Astrocyte (in vitro differentiated cells and primary cell): Measurements from ENCODE around the gene IGF2R. TPM values are rescaled to one million over a fixed set of nuclear protein-coding genes. Genes with fewer than 3 reads are reported as not detected.

Experiments
- DNase-seq: peaks from one replicate; pipeline ENCODE4 v3.0.0-alpha.2; 2010; ENCODE audit warnings: low read depth
- FAIRE-seq: peaks from 2 replicates; lab custom pipeline; 2011; peaks lifted over from hg19 to GRCh38; lab: Jason Lieb, UNC
- H2AFZ ChIP-seq: 2 replicates; pipeline ENCODE4 v1.6.0; 2012; ENCODE audit warnings: low read depth, low read length, inconsistent platforms
- H3K27ac ChIP-seq: 2 replicates; pipeline ENCODE4 v1.5.1; 2011; ENCODE audit warnings: low read depth, low read length, inconsistent platforms
- H3K27me3 ChIP-seq: 2 replicates; pipeline ENCODE4 v1.6.0; 2011; ENCODE audit warnings: low read length, inconsistent platforms; ENCODE audit not compliant: insufficient read depth
- H3K36me3 ChIP-seq: 2 replicates; pipeline ENCODE4 v1.5.1; 2011; ENCODE audit warnings: low read length, inconsistent platforms; ENCODE audit not compliant: insufficient read depth
- H3K4me1 ChIP-seq: 2 replicates; pipeline ENCODE4 v1.5.1; 2011; ENCODE audit warnings: low read length, inconsistent platforms; ENCODE audit not compliant: insufficient read depth
- H3K4me2 ChIP-seq: 2 replicates; pipeline ENCODE4 v1.6.0; 2012; ENCODE audit warnings: low read length, inconsistent platforms
- H3K4me3 ChIP-seq: 2 replicates; pipeline ENCODE4 v1.5.1; 2011; ENCODE audit warnings: low read depth, mild to moderate bottlenecking, low read length, inconsistent platforms; ENCODE audit not compliant: insufficient read depth
- H3K79me2 ChIP-seq: 2 replicates; pipeline ENCODE4 v1.6.0; 2012; ENCODE audit warnings: mild to moderate bottlenecking, low read length, inconsistent platforms; ENCODE audit not compliant: insufficient read depth
- H3K9ac ChIP-seq: 2 replicates; pipeline ENCODE4 v1.6.0; 2012; ENCODE audit warnings: mild to moderate bottlenecking, low read length, inconsistent platforms
- H3K9me3 ChIP-seq: 2 replicates; pipeline ENCODE4 v1.5.1; 2012; ENCODE audit warnings: low read depth, mild to moderate bottlenecking, low read length, inconsistent platforms; ENCODE audit not compliant: insufficient read depth
- H4K20me1 ChIP-seq: 2 replicates; pipeline ENCODE4 v1.6.0; 2012; ENCODE audit warnings: low read length, inconsistent platforms; ENCODE audit not compliant: insufficient read depth
- H3K27ac Mint-ChIP-seq: one replicate; pipeline ENCODE4 v1.8.0; 2021; ENCODE audit warnings: mild to moderate bottlenecking, mixed read lengths; ENCODE audit not compliant: unreplicated experiment
- H3K27me3 Mint-ChIP-seq: one replicate; pipeline ENCODE4 v1.8.0; 2021; ENCODE audit warnings: low read depth, mixed read lengths; ENCODE audit not compliant: unreplicated experiment
- H3K36me3 Mint-ChIP-seq: one replicate; pipeline ENCODE4 v1.8.0; 2021; ENCODE audit warnings: low read depth, mixed read lengths; ENCODE audit not compliant: unreplicated experiment
- H3K4me1 Mint-ChIP-seq: one replicate; pipeline ENCODE4 v1.8.0; 2021; ENCODE audit warnings: low read depth, mixed read lengths; ENCODE audit not compliant: unreplicated experiment
- H3K4me3 Mint-ChIP-seq: one replicate; pipeline ENCODE4 v1.8.0; 2021; ENCODE audit warnings: mild to moderate bottlenecking, moderate library complexity, mixed read lengths; ENCODE audit not compliant: unreplicated experiment
- H3K9me3 Mint-ChIP-seq: one replicate; pipeline ENCODE4 v1.8.0; 2021; ENCODE audit warnings: mild to moderate bottlenecking, mixed read lengths; ENCODE audit not compliant: unreplicated experiment
- EZH2 ChIP-seq: IDR thresholded peaks from 2 replicates; pipeline ENCODE4 v1.6.1; 2012; ENCODE audit warnings: mild to moderate bottlenecking, low read length, inconsistent platforms; ENCODE audit not compliant: insufficient read depth
- total RNA-seq: library from RNA; stranded (reverse); gene quantifications from 2 replicates; pipeline ENCODE4 v1.2.1, GENCODE V29; 2021
- TF ChIP-seq, protein P1 (sequence below): IDR thresholded peaks from 2 replicates; pipeline ENCODE4 v1.5.1; 2011; ENCODE audit warnings: low read depth, mild to moderate bottlenecking, inconsistent platforms, low read length, moderate library complexity; ENCODE audit not compliant: insufficient read depth

The IGF2R gene
- total RNA-seq, 1 donor from 2014 or later = 173 TPM

DNA sequence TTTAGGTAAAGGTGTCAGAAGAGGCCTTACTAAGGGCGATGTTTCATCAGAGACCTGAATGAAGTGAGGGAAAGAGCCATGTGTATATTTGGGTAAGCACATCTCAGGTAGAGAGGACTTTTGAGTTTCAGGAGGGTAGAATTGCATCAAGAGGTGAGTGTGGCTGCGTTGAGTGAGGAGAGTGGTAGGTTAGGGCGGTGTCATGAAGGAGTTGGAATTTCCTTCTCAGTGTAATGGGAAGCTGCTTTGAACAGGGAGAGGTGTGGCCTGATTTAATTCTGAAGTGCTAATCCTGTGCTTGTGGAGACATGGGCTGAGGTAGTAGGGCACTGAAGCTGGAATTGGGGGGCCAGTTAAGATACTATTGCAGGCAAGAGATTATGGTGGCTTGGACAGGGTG is 53.9 kb downstream of the IGF2R start:
- H3K4me1 Mint-ChIP-seq = peaks cover 8% of the 10 kb centered on the region
- H3K9me3 Mint-ChIP-seq = no peaks in the 10 kb centered on the region
- H3K27ac Mint-ChIP-seq = no peak overlapping the region
- H4K20me1 ChIP-seq = peaks cover 12% of the 10 kb centered on the region
- H3K9me3 ChIP-seq = no peaks in the 10 kb centered on the region
- H3K36me3 ChIP-seq = peaks cover 22% of the 10 kb centered on the region
- H2AFZ ChIP-seq = no peak overlapping the region
- no peak overlapping the region for H3K4me3 Mint-ChIP-seq
- H3K27ac ChIP-seq = no peak overlapping the region
- no peak overlapping the region for H3K4me3 ChIP-seq
- no peak for TF ChIP-seq EZH2
- TF ChIP-seq, protein P1, sequence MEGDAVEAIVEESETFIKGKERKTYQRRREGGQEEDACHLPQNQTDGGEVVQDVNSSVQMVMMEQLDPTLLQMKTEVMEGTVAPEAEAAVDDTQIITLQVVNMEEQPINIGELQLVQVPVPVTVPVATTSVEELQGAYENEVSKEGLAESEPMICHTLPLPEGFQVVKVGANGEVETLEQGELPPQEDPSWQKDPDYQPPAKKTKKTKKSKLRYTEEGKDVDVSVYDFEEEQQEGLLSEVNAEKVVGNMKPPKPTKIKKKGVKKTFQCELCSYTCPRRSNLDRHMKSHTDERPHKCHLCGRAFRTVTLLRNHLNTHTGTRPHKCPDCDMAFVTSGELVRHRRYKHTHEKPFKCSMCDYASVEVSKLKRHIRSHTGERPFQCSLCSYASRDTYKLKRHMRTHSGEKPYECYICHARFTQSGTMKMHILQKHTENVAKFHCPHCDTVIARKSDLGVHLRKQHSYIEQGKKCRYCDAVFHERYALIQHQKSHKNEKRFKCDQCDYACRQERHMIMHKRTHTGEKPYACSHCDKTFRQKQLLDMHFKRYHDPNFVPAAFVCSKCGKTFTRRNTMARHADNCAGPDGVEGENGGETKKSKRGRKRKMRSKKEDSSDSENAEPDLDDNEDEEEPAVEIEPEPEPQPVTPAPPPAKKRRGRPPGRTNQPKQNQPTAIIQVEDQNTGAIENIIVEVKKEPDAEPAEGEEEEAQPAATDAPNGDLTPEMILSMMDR = no peak
- no peaks in the 10 kb centered on the region for H3K27me3 Mint-ChIP-seq
- FAIRE-seq (no peak), DNase-seq (no peak)
- H3K4me1 ChIP-seq = no peaks in the 10 kb centered on the region
- H3K27me3 ChIP-seq = no peaks in the 10 kb centered on the region
- H3K4me2 ChIP-seq = no peak overlapping the region
- no peak overlapping the region for H3K9ac ChIP-seq
- no peaks in the 10 kb centered on the region for H3K79me2 ChIP-seq
- H3K36me3 Mint-ChIP-seq = peaks cover 7% of the 10 kb centered on the region

DNA sequence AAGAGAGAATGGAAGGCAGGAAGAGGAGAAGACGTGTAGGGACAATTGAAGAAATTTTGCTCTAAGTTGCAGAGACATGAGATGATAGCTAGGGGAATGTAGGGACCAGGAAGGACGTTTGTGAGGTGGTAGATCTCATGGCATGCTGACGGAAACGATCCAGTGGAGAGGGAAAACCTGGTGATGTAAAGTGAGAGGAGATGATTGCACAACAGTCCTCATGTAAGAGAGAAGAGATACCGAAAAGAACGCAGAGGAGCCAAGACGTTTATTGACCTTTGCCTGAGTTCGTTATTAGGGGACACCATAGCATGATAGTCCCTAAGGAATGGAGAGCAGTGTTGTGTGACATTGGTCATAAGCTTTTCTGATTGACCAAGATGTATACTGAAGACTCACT is 55.3 kb downstream of the IGF2R start:
- peaks cover 17% of the 10 kb centered on the region for H3K4me1 Mint-ChIP-seq

DNA sequence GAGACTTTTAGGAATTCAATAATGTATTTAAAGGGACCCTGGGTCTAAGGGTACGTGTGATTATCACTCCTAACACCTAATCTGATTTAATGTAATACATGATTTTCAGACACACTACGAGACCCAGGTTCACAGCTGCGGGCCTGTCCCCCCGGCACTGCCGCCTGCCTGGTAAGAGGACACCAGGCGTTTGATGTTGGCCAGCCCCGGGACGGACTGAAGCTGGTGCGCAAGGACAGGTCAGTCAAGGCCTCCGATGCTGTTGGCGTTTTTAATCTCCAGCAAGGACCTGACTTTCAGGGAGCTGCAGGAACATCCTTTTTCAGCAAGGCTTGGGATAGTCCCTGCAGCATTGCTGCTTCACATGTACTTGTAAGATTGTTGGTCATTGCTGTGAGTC is 58.2 kb downstream of the IGF2R start:
- DNase-seq (no peak), FAIRE-seq (no peak)
- no peak overlapping the region for H3K9ac ChIP-seq
- H3K4me2 ChIP-seq = no peak overlapping the region
- H3K27me3 Mint-ChIP-seq = no peaks in the 10 kb centered on the region
- peaks cover 28% of the 10 kb centered on the region for H3K36me3 ChIP-seq
- peaks cover 21% of the 10 kb centered on the region for H3K4me1 ChIP-seq
- no peaks in the 10 kb centered on the region for H3K79me2 ChIP-seq
- no peaks in the 10 kb centered on the region for H3K9me3 Mint-ChIP-seq
- no peak overlapping the region for H3K27ac ChIP-seq
- no peak overlapping the region for H3K4me3 ChIP-seq
- H2AFZ ChIP-seq = no peak overlapping the region
- peaks cover 34% of the 10 kb centered on the region for H3K4me1 Mint-ChIP-seq
- peaks cover 7% of the 10 kb centered on the region for H3K36me3 Mint-ChIP-seq
- no peaks in the 10 kb centered on the region for H3K27me3 ChIP-seq
- H3K4me3 Mint-ChIP-seq = no peak overlapping the region
- H3K27ac Mint-ChIP-seq = no peak overlapping the region
- TF ChIP-seq, protein P1 = no peak
- no peak for TF ChIP-seq EZH2
- no peaks in the 10 kb centered on the region for H3K9me3 ChIP-seq
- H4K20me1 ChIP-seq = peaks cover 17% of the 10 kb centered on the region

More for the DNA sequence above, 55.3 kb downstream of the IGF2R start:
- Mint-ChIP-seq H3K36me3 (peaks cover 7% of the 10 kb centered on the region), H3K27ac (no peak overlapping the region), H3K9me3 (no peaks in the 10 kb centered on the region), H3K27me3 (no peaks in the 10 kb centered on the region), H3K4me3 (no peak overlapping the region)
- no peak overlapping the region for H3K9ac ChIP-seq
- TF ChIP-seq, protein P1 = no peak
- no peak for TF ChIP-seq EZH2
- peaks cover 22% of the 10 kb centered on the region for H3K36me3 ChIP-seq
- FAIRE-seq (no peak), DNase-seq (no peak)
- no peak overlapping the region for H3K4me3 ChIP-seq
- H3K27me3 ChIP-seq = no peaks in the 10 kb centered on the region
- no peaks in the 10 kb centered on the region for H3K4me1 ChIP-seq
- no peaks in the 10 kb centered on the region for H3K9me3 ChIP-seq
- H3K79me2 ChIP-seq = no peaks in the 10 kb centered on the region
- no peak overlapping the region for H3K27ac ChIP-seq
- H2AFZ ChIP-seq = no peak overlapping the region
- peaks cover 12% of the 10 kb centered on the region for H4K20me1 ChIP-seq
- H3K4me2 ChIP-seq = no peak overlapping the region
